GM10266 (cell line): ENCODE results near the gene EN2.
A peak's percentile ranks its signal among the peaks of the same experiment; 100 is the strongest.

Experiments used
- DNase-seq: peaks from one replicate; pipeline ENCODE4 v3.0.0; 2012; ENCODE audit errors: extremely low spot score
- TF ChIP-seq, protein P1 (sequence below): IDR thresholded peaks from 2 replicates; pipeline ENCODE4 v1.5.1; 2012; ENCODE audit warnings: mild to moderate bottlenecking, low read depth; ENCODE audit not compliant: control insufficient read depth, insufficient read depth; ENCODE audit errors: missing control alignments

The EN2 gene

DNA sequence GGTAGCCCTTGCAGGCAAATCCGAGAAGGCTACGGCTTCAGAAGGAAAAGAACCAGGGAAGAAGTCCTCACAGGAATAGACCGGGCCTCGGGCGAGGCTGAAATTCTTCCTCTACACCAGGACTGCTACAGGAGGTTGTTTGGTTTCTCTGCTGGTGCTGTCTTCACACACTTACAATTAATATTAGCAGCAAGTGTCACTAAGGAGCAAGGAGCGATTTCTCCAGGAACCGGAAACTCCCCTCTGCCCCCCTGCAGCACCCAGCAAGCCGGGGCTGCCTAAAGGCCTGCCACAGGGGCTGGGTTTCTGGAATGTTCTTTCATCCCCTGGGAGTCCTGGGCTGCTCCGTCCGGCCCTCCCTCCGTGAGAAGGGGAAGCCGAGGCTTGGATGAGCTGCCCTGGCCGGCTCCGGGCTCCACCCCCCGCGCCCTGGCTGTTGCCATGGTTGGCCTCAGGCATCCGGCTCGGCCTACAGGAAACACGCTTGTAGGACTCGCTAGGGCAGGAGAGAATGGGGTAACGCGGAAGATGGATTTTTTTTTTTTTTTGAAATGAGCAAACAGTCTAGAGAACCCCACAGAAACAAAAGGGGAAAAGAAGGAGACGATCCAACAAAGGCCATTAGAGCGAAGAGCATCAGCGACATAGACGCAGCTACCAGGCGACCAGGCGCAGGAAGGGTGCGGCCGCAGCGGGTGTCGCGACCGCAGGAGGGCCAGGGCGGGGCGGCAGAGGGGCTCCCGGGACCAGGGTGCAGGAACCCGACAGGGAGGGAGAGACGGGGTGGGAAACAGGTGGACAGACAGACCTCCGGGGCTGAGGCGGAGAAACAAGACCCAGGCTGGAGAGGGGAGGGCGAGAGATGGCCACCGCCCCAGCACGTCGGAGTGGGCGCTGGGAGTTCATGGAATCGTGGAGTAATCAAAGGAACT, 33.0 kb downstream of the EN2 start:
- DNase-seq, result peak; percentile 72
- TF ChIP-seq, protein P1, sequence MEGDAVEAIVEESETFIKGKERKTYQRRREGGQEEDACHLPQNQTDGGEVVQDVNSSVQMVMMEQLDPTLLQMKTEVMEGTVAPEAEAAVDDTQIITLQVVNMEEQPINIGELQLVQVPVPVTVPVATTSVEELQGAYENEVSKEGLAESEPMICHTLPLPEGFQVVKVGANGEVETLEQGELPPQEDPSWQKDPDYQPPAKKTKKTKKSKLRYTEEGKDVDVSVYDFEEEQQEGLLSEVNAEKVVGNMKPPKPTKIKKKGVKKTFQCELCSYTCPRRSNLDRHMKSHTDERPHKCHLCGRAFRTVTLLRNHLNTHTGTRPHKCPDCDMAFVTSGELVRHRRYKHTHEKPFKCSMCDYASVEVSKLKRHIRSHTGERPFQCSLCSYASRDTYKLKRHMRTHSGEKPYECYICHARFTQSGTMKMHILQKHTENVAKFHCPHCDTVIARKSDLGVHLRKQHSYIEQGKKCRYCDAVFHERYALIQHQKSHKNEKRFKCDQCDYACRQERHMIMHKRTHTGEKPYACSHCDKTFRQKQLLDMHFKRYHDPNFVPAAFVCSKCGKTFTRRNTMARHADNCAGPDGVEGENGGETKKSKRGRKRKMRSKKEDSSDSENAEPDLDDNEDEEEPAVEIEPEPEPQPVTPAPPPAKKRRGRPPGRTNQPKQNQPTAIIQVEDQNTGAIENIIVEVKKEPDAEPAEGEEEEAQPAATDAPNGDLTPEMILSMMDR, result no peak

DNA sequence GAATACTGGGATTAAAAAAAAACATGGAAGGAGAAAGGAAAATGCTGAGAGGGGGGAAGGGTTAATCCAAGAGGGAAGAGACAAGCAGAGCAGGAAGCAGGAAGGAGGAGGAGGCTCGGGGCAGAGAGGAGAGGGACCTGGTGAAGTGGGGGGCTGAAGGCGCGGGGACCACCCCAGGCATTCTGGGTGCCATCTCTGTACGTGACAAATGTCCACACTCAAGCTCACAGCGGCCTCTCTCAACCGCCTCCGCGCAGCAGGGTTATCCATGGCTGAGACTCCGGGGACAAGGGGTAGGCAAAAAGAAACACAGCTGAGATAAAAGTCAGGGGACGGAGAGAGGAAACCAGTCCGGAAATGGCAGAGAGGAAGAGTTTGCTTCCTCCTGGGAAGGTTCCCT, 33.9 kb downstream of the EN2 start:
- TF ChIP-seq, protein P1, result no peak
- DNase-seq, result no peak

DNA sequence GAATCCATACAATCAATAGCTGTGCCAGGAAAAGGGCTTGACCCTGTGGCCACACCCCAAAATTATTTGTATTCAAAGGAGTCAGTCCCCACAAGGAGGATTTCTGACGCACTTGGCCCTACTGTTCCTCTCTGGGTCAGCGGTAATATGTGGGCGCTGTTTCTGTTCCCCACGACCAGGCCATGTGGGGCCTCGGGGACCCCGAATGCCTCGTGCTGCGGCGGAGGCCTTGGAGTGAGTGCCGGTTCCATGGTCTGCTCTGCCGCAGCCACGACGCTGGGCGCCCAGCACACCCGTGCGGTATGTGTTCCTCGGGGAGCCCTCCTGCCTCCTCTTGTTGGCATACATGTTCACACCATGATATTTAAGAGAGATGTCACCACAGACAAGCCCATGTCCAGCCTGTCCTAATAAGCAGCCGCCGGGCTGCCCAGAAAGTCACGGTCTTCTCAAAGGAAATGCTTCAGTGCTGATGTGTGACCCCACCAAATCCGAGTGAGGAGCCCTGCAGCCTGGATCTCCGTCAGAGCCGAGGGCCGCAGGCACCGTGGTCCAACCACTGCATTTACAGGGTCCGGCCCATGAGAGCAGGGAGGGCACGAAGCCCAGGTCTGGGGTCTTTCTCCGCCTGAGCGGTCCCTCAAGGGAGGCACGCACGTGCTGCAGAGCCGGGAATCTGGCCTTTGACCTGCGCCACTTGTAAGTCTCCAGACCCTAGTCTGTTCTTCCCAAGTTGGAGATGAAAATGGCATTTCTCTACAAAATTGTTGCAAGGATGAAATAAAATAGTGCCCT, 36.0 kb downstream of the EN2 start:
- TF ChIP-seq, protein P1, result no peak
- DNase-seq, result no peak

DNA sequence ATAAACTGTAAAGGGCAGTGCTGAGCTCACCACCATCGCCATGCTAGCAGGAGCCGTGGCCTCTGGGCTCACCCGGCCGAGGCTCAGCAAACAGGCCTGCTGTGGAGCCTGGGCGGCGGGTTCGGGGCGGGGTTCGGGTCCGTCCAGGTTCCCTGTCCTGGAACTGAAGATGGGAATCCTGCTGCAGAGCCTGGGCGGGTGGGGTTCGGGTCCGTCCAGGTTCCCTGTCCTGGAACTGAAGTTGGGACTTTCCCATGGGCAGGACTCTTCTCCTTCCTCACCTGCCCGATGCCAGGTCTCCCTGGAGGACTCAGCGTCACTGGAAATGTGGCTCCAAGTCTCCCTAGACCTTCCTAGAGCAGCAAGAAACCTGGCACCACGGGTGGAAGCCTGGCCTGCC, 36.6 kb downstream of the EN2 start:
- TF ChIP-seq, protein P1, result no peak
- no peak for DNase-seq

DNA sequence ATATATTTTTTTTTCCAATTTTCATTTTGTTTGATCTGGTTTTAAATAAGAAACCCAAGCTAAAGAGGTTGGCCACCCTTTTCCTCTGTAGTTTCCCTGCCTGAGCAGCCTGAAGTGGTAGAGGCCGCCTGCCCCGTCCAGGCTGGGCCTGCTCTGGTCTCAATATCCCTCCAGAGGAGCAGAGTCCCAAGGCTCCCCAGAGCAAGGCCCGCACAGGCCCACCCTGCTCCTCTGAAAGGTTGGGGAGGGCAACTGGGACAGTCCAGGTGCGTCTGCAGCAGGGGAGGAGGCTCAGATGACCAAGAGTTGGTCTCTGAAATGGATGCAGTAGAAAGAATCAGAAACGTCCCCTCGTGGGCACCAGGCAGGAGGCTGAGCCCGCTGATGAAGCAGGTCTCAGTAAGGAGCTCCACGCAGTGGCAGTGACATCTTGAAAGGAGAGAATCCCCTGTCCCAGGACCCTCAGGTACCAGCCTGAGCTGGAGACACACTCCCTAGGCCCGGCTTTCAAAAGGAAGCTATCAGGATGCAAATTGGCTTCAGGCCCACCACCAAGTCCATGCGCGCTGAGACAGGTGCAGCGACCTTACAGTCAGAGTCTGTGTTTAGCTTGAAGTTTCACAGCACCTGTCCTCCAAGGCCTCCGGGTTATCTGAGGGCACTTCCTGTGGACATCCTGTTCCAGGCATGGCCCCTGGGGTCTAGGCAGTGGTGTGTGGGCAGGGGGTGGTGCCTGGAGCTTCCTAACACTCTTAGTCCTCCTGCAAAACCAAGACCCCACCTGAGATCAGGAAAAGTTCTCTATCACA, 37.7 kb downstream of the EN2 start:
- TF ChIP-seq, protein P1, result no peak

DNA sequence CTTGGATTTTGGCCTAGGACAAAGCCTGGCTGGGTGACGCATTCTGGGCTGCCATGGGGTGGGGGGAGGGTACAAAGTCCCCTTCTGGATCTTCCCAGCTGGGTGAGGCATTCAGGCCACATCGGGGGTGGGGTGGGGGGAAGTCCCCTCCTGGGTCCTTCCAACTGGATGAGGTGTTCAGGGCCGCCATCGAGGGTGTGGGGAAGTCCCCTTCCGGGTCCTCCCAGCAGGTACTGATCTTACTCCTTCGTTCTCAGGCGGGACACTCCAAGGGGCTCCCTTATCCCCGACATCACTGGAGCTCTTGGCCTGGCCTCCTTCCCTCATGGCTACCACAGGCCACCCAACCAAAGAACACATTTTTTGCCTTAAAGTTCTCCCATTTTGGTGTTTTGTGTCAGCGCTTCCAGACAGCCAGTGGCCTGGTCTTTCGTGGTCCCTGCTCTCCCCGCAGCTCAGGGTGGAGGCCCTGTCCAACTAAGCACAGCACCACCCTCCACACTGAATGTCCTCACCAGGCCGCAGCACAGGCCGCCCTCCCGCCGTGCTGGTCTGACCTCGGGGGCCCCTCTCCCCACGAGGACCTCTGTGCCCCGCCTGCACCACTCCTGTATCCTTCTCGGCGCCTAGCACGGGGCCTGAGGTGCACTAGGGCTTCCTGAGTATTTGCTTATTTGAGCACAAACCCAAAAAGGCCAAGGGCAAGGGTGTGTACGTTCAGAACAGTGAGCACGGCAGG, 38.5 kb downstream of the EN2 start:
- TF ChIP-seq, protein P1, result no peak
- DNase-seq, result no peak

More for the DNA sequence above, 37.7 kb downstream of the EN2 start:
- no peak for DNase-seq
